CD14-positive monocyte (primary cell): ENCODE results near the gene CLRN3. TPM values are rescaled to one million over a fixed set of nuclear protein-coding genes. Genes with fewer than 3 reads are reported as not detected.

ENCODE experiments used
- DNase-seq, 3 donors: peaks; one replicate each; pipeline ENCODE4 v3.0.0-alpha.2; 2011 to 2022
- H2AFZ ChIP-seq: 2 replicates; pipeline ENCODE4 v1.6.0; 2012; ENCODE audit warnings: mild to moderate bottlenecking, low read depth, low read length, inconsistent platforms; ENCODE audit not compliant: insufficient read depth, poor library complexity, severe bottlenecking
- H3K27ac ChIP-seq, 2 donors: 1 replicate in 1 of 2; 2 replicates in 1 of 2; pipeline ENCODE4 v1.5.1; 2012 to 2013; ENCODE audit warnings: low read length in 2 of 2, control low read depth in 1 of 2, inconsistent platforms in 1 of 2, low read depth in 1 of 2, mild to moderate bottlenecking in 1 of 2
- H3K27me3 ChIP-seq, 2 donors: one replicate each; pipeline versions ENCODE4 v1.6.0 to v1.6.1; 2011 to 2013; ENCODE audit warnings: low read length in 2 of 2; ENCODE audit not compliant: control insufficient read depth in 2 of 2, insufficient read depth in 2 of 2
- H3K36me3 ChIP-seq, 2 donors: replicated peaks in 1 of 2; 1 replicate in 1 of 2; 2 replicates in 1 of 2; pipeline versions ENCODE4 v1.5.1 to v1.6.1; 2012 to 2013; ENCODE audit warnings: low read length in 2 of 2, control low read depth in 1 of 2, inconsistent platforms in 1 of 2, mild to moderate bottlenecking in 1 of 2; ENCODE audit not compliant: insufficient read depth in 2 of 2, control insufficient read depth in 1 of 2
- H3K4me1 ChIP-seq, 2 donors: 1 replicate in 1 of 2; 2 replicates in 1 of 2; pipeline versions ENCODE4 v1.5.1 to v1.6.1; 2012 to 2013; ENCODE audit warnings: low read length in 2 of 2, control low read depth in 1 of 2, inconsistent platforms in 1 of 2, mild to moderate bottlenecking in 1 of 2, moderate library complexity in 1 of 2; ENCODE audit not compliant: insufficient read depth in 2 of 2, control insufficient read depth in 1 of 2
- H3K4me2 ChIP-seq: replicated peaks from 2 replicates; pipeline ENCODE3; 2012; ENCODE audit warnings: low read length, moderate library complexity, mild to moderate bottlenecking; ENCODE audit not compliant: poor library complexity, severe bottlenecking; ENCODE audit errors: extremely low read depth
- H3K4me3 ChIP-seq, 3 experiments: fragments of 200-600 bp in 1 of 3; sonication (generic) in 1 of 3; replicated peaks in 1 of 3; 1 replicate in 2 of 3; 2 replicates in 1 of 3; pipeline ENCODE4 v1.5.1; 2011 to 2013; ENCODE audit warnings: low read length in 3 of 3, mild to moderate bottlenecking in 3 of 3, control low read depth in 2 of 3, low read depth in 2 of 3, inconsistent platforms in 1 of 3, moderate library complexity in 1 of 3
- H3K79me2 ChIP-seq: 2 replicates; pipeline ENCODE4 v1.6.0; 2012; ENCODE audit warnings: mild to moderate bottlenecking, control low read depth, inconsistent platforms, low read length, moderate library complexity; ENCODE audit not compliant: insufficient read depth
- H3K9ac ChIP-seq: 2 replicates; pipeline ENCODE4 v1.6.0; 2017; ENCODE audit warnings: low read length, mild to moderate bottlenecking; ENCODE audit not compliant: insufficient read depth, poor library complexity, severe bottlenecking
- H3K9me3 ChIP-seq, 2 donors: replicated peaks in 1 of 2; 1 replicate in 1 of 2; 2 replicates in 1 of 2; pipeline versions ENCODE4 v1.5.1 to v1.6.1; 2012 to 2013; ENCODE audit warnings: low read length in 2 of 2, control low read depth in 1 of 2; ENCODE audit not compliant: control insufficient read depth in 1 of 2, insufficient read depth in 1 of 2
- H4K20me1 ChIP-seq: 2 replicates; pipeline ENCODE4 v1.6.0; 2012; ENCODE audit warnings: mild to moderate bottlenecking, low read length, control low read depth, moderate library complexity; ENCODE audit not compliant: insufficient read depth
- H3K27ac Mint-ChIP-seq, 7 donors: one replicate each; pipeline ENCODE4 v1.8.0; 2020; ENCODE audit warnings: mild to moderate bottlenecking in 7 of 7, mixed read lengths in 7 of 7, moderate library complexity in 6 of 7, inconsistent platforms in 2 of 7
- H3K27me3 Mint-ChIP-seq, 3 donors: one replicate each; pipeline ENCODE4 v1.8.0; 2021 to 2022; ENCODE audit warnings: low read depth in 3 of 3, mild to moderate bottlenecking in 3 of 3, mixed read lengths in 3 of 3, moderate library complexity in 3 of 3, inconsistent platforms in 1 of 3
- H3K36me3 Mint-ChIP-seq, 2 donors: one replicate each; pipeline ENCODE4 v1.8.0; 2020; ENCODE audit warnings: mixed read lengths in 2 of 2, inconsistent platforms in 1 of 2, mild to moderate bottlenecking in 1 of 2
- H3K4me1 Mint-ChIP-seq: one replicate; pipeline ENCODE4 v1.8.0; 2020; ENCODE audit warnings: mild to moderate bottlenecking, mixed read lengths
- H3K4me3 Mint-ChIP-seq, 2 donors: one replicate each; pipeline ENCODE4 v1.8.0; 2020; ENCODE audit warnings: mild to moderate bottlenecking in 2 of 2, mixed read lengths in 2 of 2, moderate library complexity in 1 of 2
- H3K9me3 Mint-ChIP-seq, 7 donors: one replicate each; pipeline ENCODE4 v1.8.0; 2020 to 2022; ENCODE audit warnings: mixed read lengths in 7 of 7, mild to moderate bottlenecking in 6 of 7, moderate library complexity in 6 of 7, inconsistent platforms in 2 of 7
- WGBS: methylation state at CpG from one replicate; pipeline ENCODE4 v1.1.5; 2013; ENCODE audit warnings: missing lambda C conversion rate; ENCODE audit not compliant: insufficient coverage; 5-methylcytosine and 5-hydroxymethylcytosine counted together
- intact Hi-C, 2 donors: fragments of 100-400 bp; cut with micrococcal nuclease; formaldehyde crosslinking; loops; one replicate each; pipeline versions ENCODE4 v1.15.0 to v1.15.1; 2023
- polyA plus RNA-seq, 3 donors: library from polyadenylated mRNA; depleted of rRNA in 1 of 3; unstranded in 2 of 3; stranded (reverse) in 1 of 3; fragments of 300-500 nt in 2 of 3; fragments of >200 nt in 1 of 3; fragmentation: Illumina TruSeq in 2 of 3; gene quantifications; 1 replicate in 2 of 3; 2 replicates in 1 of 3; pipeline ENCODE4 v1.2.3, GENCODE V29; 2012 to 2021
- TF ChIP-seq, protein P1 (sequence below): fragments of 200-600 bp; IDR thresholded peaks from one replicate; pipeline ENCODE4 v1.8.0; 2022; ENCODE audit warnings: antibody characterized with exemption, mild to moderate bottlenecking

The CLRN3 gene
- polyA plus RNA-seq, 3 donors = 0.16 TPM; not detected in 2

DNA sequence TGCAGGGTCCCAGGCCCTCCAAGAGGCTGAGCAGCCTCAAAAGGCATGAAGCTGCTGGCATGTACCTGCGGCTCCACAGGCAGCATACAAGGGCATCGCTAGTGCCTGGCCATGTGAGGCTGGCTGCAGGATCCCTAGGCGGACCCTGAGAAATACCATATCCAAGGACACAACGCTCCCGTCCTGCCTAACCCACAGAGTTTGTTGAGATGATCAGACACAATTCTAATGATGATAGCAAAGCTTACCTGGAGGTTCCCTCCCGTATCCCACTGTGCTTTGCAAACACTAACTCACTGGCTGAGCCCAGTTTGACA, 17.3 kb downstream of the CLRN3 start:
- H4K20me1 ChIP-seq = no peaks in the 10 kb centered on the region
- no peaks in the 10 kb centered on the region for H3K36me3 ChIP-seq
- Mint-ChIP-seq H3K27me3 (peaks cover 1 to 5% (median 3%) of the 10 kb centered on the region in 3 donors), H3K27ac (no peak overlapping the region), H3K4me3 (no peak overlapping the region), H3K36me3 (no peaks in the 10 kb centered on the region), H3K9me3 (peaks cover 0 to 2% (median 0%) of the 10 kb centered on the region in 7 donors), H3K4me1 (peaks cover 67% of the 10 kb centered on the region)
- WGBS = 100% methylated on average over 5 of the region's 6 CpGs
- no peak overlapping the region for H3K9ac ChIP-seq
- no peaks in the 10 kb centered on the region for H3K27me3 ChIP-seq
- intact Hi-C loops = no loop called here
- H3K4me2 ChIP-seq = no peak overlapping the region
- no peak for DNase-seq
- H3K4me3 ChIP-seq = no peak overlapping the region
- H3K9me3 ChIP-seq = no peaks in the 10 kb centered on the region
- H2AFZ ChIP-seq = no peak overlapping the region
- TF ChIP-seq, protein P1, sequence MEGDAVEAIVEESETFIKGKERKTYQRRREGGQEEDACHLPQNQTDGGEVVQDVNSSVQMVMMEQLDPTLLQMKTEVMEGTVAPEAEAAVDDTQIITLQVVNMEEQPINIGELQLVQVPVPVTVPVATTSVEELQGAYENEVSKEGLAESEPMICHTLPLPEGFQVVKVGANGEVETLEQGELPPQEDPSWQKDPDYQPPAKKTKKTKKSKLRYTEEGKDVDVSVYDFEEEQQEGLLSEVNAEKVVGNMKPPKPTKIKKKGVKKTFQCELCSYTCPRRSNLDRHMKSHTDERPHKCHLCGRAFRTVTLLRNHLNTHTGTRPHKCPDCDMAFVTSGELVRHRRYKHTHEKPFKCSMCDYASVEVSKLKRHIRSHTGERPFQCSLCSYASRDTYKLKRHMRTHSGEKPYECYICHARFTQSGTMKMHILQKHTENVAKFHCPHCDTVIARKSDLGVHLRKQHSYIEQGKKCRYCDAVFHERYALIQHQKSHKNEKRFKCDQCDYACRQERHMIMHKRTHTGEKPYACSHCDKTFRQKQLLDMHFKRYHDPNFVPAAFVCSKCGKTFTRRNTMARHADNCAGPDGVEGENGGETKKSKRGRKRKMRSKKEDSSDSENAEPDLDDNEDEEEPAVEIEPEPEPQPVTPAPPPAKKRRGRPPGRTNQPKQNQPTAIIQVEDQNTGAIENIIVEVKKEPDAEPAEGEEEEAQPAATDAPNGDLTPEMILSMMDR = no peak
- H3K79me2 ChIP-seq = no peaks in the 10 kb centered on the region
- H3K27ac ChIP-seq = no peak overlapping the region
- H3K4me1 ChIP-seq = peaks cover 43 to 44% of the 10 kb centered on the region in 2 donors

DNA sequence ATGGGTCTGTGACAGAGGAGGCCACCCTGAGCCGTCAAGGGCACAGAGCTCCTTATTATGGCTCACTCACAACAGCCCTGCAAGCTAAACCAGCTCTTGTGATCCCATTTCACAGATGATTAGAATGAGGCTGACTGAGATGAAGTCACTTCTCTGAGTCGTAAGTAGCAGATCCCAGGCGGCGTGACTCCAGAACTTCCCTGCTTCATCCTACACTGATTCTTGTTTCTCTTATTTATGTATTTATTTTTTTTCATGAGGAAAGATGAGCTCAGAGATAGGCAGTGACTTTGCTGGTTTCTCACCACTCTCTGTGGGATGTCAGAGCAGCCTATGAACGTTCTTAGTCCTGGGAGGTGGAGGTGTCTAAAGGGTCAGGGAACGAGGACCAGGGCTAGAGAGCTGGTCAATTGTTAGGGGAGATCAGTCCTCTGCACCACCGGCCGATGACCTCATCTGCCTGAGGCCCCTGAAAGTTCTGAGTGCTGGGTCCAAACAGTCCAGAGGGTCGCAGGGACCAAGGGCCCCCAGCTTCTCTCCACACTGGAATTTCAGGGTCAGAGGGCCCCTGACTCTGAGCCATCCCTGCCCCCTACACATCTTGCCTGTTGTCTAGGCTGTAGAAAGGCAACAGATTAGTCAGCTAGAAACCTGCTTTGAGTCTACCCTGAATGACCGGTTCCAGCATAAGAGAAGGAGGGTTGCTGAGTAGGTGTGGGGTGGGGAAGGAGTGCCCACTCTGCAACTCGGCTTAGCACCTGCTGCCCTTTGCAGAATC, 17.9 kb downstream of the CLRN3 start:
- Histone ChIP-seq H3K4me1 (peaks cover 38 to 39% of the 10 kb centered on the region in 2 donors), H3K9ac (no peak overlapping the region), H3K9me3 (no peaks in the 10 kb centered on the region), H3K27me3 (no peaks in the 10 kb centered on the region), H3K4me3 (no peak overlapping the region), H3K36me3 (no peaks in the 10 kb centered on the region), H3K4me2 (no peak overlapping the region), H2AFZ (no peak overlapping the region), H3K79me2 (no peaks in the 10 kb centered on the region), H3K27ac (no peak overlapping the region), H4K20me1 (no peaks in the 10 kb centered on the region)
- WGBS = 92% methylated on average over 4 of the region's 11 CpGs
- Mint-ChIP-seq H3K4me1 (peaks cover 62% of the 10 kb centered on the region), H3K27me3 (peaks cover 1 to 5% (median 3%) of the 10 kb centered on the region in 3 donors), H3K4me3 (no peak overlapping the region), H3K27ac (peak overlapping the region in 1 of 7 donors; percentile 69), H3K36me3 (no peaks in the 10 kb centered on the region), H3K9me3 (peaks cover 0 to 5% (median 2%) of the 10 kb centered on the region in 7 donors)
- TF ChIP-seq, protein P1 = no peak
- intact Hi-C loops = no loop called here
- DNase-seq = no peak
